HepG2 (cell line): ENCODE data around the gene ACE. TPM values are rescaled to one million over a fixed set of nuclear protein-coding genes. Genes with fewer than 3 reads are reported as not detected.

ENCODE experiments used
- ATF7 ChIP-seq, 2 experiments: fragments of 450-650 bp in 1 of 2; sonication (generic) in 1 of 2; formaldehyde crosslinking in 1 of 2; IDR thresholded peaks; 2 replicates each; pipeline versions ENCODE4 v1.4.0 to v1.6.1; 2016 to 2020; ENCODE audit warnings: antibody characterized with exemption in 1 of 2, mild to moderate bottlenecking in 1 of 2, missing genetic modification reagents in 1 of 2
- CENPT ChIP-seq: sonication (generic); formaldehyde crosslinking; IDR thresholded peaks from 2 replicates; pipeline ENCODE4 v1.8.0; 2022; ENCODE audit warnings: low read depth, mild to moderate bottlenecking, moderate library complexity, missing genetic modification reagents
- EHMT2 ChIP-seq: fragments of 200-600 bp; sonication (generic); IDR thresholded peaks from 2 replicates; pipeline ENCODE4 v1.7.0; 2017; ENCODE audit warnings: antibody characterized with exemption, low read depth, low read length, borderline replicate concordance
- FOXA1 ChIP-seq, 2 experiments: fragments of 450-650 bp in 1 of 2; sonication (generic) in 1 of 2; formaldehyde crosslinking in 1 of 2; IDR thresholded peaks; 2 replicates each; pipeline versions ENCODE4 v1.4.0 to v1.6.1; 2016 to 2020; ENCODE audit warnings: missing genetic modification reagents in 1 of 2
- KDM4B ChIP-seq: sonication (generic); formaldehyde crosslinking; IDR thresholded peaks from 2 replicates; pipeline ENCODE4 v1.4.0; 2020; ENCODE audit warnings: missing genetic modification reagents
- KDM5B ChIP-seq: sonication (generic); formaldehyde crosslinking; IDR thresholded peaks from 2 replicates; pipeline ENCODE4 v1.4.0; 2020; ENCODE audit warnings: missing genetic modification reagents, mild to moderate bottlenecking, borderline replicate concordance
- POLR2AphosphoS2 ChIP-seq: IDR thresholded peaks from 2 replicates; pipeline ENCODE4 v1.6.1; 2011; ENCODE audit warnings: low read depth, low read length, improper control_type of control experiment
- RCOR2 ChIP-seq: IDR thresholded peaks from 2 replicates; pipeline ENCODE4 v1.6.1; 2016; ENCODE audit warnings: missing biosample characterization, missing genetic modification reagents
- SALL2 ChIP-seq: sonication (generic); formaldehyde crosslinking; IDR thresholded peaks from 2 replicates; pipeline ENCODE4 v1.8.1; 2023; ENCODE audit warnings: mild to moderate bottlenecking, missing genetic modification reagents, inconsistent platforms
- SMARCC2 ChIP-seq: fragments of 450-650 bp; IDR thresholded peaks from 2 replicates; pipeline ENCODE4 v1.6.1; 2017; ENCODE audit warnings: antibody characterized with exemption, mild to moderate bottlenecking
- SNAI1 ChIP-seq: sonication (generic); formaldehyde crosslinking; IDR thresholded peaks from 2 replicates; pipeline ENCODE4 v1.5.0; 2020; ENCODE audit warnings: mild to moderate bottlenecking, missing genetic modification reagents, borderline replicate concordance
- SRSF9 ChIP-seq: fragments of 200-400 bp; formaldehyde crosslinking; IDR thresholded peaks from 2 replicates; pipeline ENCODE4 v1.6.1; 2018; ENCODE audit warnings: borderline replicate concordance, mild to moderate bottlenecking, low read depth, low read length; ENCODE audit not compliant: insufficient read depth, poor library complexity, severe bottlenecking
- TAF1 ChIP-seq: sonication (generic); formaldehyde crosslinking; IDR thresholded peaks from 2 replicates; pipeline ENCODE4 v1.4.0; 2020; ENCODE audit warnings: missing genetic modification reagents
- ZBTB10 ChIP-seq: sonication (generic); formaldehyde crosslinking; IDR thresholded peaks from 2 replicates; pipeline ENCODE4 v1.4.0; 2020; ENCODE audit warnings: missing genetic modification reagents, borderline replicate concordance
- ZMYM4 ChIP-seq: sonication (generic); formaldehyde crosslinking; IDR thresholded peaks from 2 replicates; pipeline ENCODE4 v1.8.1; 2023; ENCODE audit warnings: mild to moderate bottlenecking, missing genetic modification reagents
- ZNF207 ChIP-seq: fragments of 450-650 bp; IDR thresholded peaks from 2 replicates; pipeline ENCODE4 v1.6.1; 2016; ENCODE audit warnings: antibody characterized with exemption, borderline replicate concordance
- ZNF556 ChIP-seq: sonication (generic); formaldehyde crosslinking; IDR thresholded peaks from 2 replicates; pipeline ENCODE4 v1.4.0; 2020; ENCODE audit warnings: mild to moderate bottlenecking, missing genetic modification reagents, borderline replicate concordance
- ZNF883 ChIP-seq: sonication (generic); formaldehyde crosslinking; IDR thresholded peaks from 2 replicates; pipeline ENCODE4 v1.5.1; 2020; ENCODE audit warnings: mild to moderate bottlenecking, missing genetic modification reagents; ENCODE audit errors: not compliant biosample characterization
- polyA plus RNA-seq, 8 experiments: library from polyadenylated mRNA; depleted of rRNA in 3 of 8; stranded (reverse) in 7 of 8; unstranded in 1 of 8; fragments of >200 nt; fragmentation: Illumina TruSeq in 4 of 8; extraction: Trizol in 4 of 8; gene quantifications; 2 replicates each; pipeline versions ENCODE4 v1.2.1 to v1.2.3, GENCODE V29; 2011 to 2016; ENCODE audit warnings: low read depth in 4 of 8, missing spikeins in 1 of 8, mixed read lengths in 1 of 8; ENCODE audit not compliant: insufficient read depth in 1 of 8
- total RNA-seq, 5 experiments: library from RNA; depleted of rRNA; stranded (reverse); fragments of >200 nt; fragmentation: Illumina TruSeq; extraction: Trizol; gene quantifications; 2 replicates each; pipeline ENCODE4 v1.2.3, GENCODE V29; 2016; ENCODE audit warnings: low read depth in 1 of 5

Gene ACE
- total and polyA plus RNA-seq, 2 of the 13 experiments (the other 11 are each of a cell fraction or from before 2014, with no cell fraction given): 0.08 to 0.13 TPM

GRCh38 chr17:63531022-63531965, 54.4 kb downstream of the ACE start (continued):
- TF ChIP-seq ZNF207 (no peak), SNAI1 (CRISPR knock-in tag) (no peak), SALL2 (CRISPR knock-in tag) (peak; percentile 62; the same call in 1 of the 2 replicates), ZNF556 (CRISPR knock-in tag) (peak; percentile 91; the same call in 1 of the 2 replicates), FOXA1 (IDR thresholded peaks at IDR 0.05) (no peak), FOXA1 (CRISPR knock-in tag; IDR thresholded peaks at IDR 0.05) (no peak), ZMYM4 (CRISPR knock-in tag) (peak; percentile 81), SRSF9 (no peak), ZNF883 (CRISPR knock-in tag) (peak; percentile 17), SMARCC2 (no peak), RCOR2 (CRISPR knock-in tag) (peak; percentile 88; the same call in 1 of the 2 replicates), ATF7 (IDR thresholded peaks at IDR 0.05) (no peak), ATF7 (CRISPR knock-in tag; IDR thresholded peaks at IDR 0.05) (peak; percentile 84), CENPT (no peak), KDM5B (peak; percentile 25; the same call in 1 of the 2 replicates), ZBTB10 (CRISPR knock-in tag) (peak; percentile 63), TAF1 (CRISPR knock-in tag) (0 out of 2 replicates have a peak, but pooled peaks have one; percentile 29), POLR2AphosphoS2 (no peak), EHMT2 (peak; percentile 78; the same call in 1 of the 2 replicates), KDM4B (peak; percentile 73)
